GM19467 (cell line): ENCODE data around the gene TMEM181.
"Not testable (repeated sequence)": the region's sequence is repeated elsewhere in the genome, so short reads cannot be mapped to it uniquely, and the experiment has no call there.

Source experiments
- ATAC-seq: cut with Tn5 transposase; IDR thresholded peaks from one replicate; pipeline ENCODE4 v1.9.1; 2021; ENCODE audit warnings: mild to moderate bottlenecking, moderate library complexity; ENCODE audit not compliant: unreplicated experiment

Gene TMEM181

DNA sequence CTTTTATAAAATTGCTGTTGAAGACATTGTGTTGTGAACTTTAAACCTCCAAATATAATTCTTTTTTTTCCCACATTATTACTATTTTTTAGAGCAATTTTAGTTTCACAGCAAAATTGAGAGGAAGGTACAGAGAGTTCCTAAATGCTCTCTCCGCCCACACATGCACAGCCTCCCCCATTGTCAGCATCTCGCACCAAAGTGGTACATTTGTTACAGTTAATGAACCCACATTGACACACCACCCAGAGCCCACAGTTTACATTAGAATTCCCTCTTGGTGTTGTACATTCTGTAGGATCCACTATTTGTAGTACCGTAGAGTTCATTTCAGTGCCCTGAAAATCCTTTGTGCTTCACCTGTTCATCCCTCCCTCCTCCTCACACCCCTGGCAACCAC, 33.8 kb downstream of the TMEM181 start:
- no peak for ATAC-seq

DNA sequence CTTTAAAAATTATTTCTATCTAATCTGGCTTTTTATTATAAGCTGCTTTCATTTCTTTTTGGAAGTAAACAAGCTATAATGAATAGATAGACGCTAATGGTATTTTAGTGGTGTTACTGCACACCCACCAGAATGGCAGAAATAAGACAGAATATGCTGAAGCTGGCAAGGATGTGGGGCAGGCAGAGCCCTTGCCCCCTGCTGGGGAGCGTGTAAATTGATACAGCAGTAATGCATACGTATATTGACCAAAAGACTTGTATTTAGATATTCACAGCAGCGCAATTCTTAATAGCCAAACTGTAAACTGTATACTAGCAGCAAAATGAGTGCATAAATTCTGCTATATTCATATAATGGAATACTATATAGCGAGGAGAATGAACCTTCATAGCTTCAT, 35.3 kb downstream of the TMEM181 start:
- no peak for ATAC-seq

GRCh38 chr6:158596861-158597260, 37.0 kb downstream of the TMEM181 start:
- ATAC-seq, result no peak

DNA sequence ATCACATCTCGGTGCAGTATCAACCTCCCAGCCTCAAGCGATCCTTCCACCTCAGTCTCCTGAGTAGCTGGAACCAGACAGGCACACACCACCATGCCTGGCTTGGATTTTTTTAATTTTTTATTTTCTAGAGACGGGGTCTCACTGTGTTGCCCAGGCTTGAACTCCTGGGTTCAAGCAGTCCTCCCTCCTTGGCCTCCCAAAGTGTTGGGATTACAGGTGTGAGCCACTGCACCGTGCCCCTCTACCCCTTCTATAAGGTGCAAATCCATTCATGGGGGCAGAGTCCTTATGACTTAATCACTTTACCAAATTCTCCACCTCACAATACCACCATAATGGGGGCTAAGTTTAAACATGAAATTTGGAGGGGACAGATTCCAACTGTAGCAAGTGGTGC, 37.7 kb downstream of the TMEM181 start:
- ATAC-seq, result no peak

DNA sequence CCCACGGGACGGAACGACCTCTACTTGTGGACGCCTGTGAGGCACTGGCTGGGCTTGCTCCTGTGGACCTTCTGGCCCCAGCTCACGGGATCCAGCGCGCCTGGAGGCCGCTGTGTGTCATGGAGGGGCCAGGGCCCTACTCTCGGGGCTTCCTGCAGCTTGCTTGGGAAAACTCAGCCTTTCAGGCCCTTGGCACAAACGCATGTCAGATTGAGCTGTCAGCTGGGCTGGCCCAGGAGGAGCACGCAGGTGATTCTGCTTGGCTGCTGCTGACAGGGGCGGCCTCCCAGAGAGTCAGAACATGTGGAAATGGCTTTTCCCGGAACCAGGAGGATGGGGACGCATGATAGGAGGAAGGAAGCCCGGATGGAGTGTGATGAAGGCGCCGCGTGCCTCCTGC, 39.7 kb downstream of the TMEM181 start:
- ATAC-seq, result no peak

- ATAC-seq, result no peak
These were observed 43.6 kb downstream of the TMEM181 start for GRCh38 chr6:158603261-158604047.

- ATAC-seq, result no peak
These were observed 44.1 kb downstream of the TMEM181 start for GRCh38 chr6:158604048-158604406.

- no peak for ATAC-seq
These were observed 45.5 kb downstream of the TMEM181 start for GRCh38 chr6:158605266-158605878.

DNA sequence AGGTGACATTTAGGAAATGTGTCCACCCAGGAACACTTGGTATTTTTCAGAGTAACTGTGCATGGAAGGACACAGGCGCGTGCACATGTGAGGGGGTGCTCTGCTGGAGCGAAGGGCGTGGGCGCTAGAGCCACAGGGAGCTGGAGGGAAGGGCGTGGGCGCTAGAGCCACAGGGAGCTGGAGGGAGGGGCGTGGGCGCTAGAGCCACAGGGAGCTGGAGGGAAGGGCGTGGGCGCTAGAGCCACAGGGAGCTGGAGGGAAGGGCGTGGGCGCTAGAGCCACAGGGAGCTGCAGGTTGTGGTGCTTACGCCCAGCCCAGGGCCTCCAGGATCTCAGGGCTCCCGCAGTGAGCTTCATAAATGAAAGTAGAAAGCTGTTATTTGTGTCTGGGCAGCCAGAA, 46.1 kb downstream of the TMEM181 start:
- ATAC-seq, result not testable (repeated sequence)

DNA sequence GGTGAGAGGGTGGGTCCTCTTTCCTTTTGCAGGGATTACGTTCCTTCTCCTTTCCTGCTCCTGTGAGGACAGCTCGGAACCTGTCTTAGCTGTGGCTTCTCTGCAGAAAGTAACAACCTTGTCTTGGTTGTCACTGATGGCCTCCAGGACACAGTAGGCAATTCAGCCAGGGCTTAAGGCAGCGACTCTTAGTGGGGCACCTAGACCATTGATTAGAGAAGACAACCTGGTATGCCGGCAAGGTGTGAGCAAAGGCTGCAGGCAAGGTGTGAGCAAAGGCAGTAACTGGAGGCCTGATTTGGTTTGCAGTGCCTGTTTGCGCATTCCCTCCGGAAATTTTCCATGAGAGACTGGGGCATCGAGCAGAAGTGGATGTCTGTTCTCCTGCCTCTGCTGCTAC, 47.0 kb downstream of the TMEM181 start:
- ATAC-seq, result no peak

DNA sequence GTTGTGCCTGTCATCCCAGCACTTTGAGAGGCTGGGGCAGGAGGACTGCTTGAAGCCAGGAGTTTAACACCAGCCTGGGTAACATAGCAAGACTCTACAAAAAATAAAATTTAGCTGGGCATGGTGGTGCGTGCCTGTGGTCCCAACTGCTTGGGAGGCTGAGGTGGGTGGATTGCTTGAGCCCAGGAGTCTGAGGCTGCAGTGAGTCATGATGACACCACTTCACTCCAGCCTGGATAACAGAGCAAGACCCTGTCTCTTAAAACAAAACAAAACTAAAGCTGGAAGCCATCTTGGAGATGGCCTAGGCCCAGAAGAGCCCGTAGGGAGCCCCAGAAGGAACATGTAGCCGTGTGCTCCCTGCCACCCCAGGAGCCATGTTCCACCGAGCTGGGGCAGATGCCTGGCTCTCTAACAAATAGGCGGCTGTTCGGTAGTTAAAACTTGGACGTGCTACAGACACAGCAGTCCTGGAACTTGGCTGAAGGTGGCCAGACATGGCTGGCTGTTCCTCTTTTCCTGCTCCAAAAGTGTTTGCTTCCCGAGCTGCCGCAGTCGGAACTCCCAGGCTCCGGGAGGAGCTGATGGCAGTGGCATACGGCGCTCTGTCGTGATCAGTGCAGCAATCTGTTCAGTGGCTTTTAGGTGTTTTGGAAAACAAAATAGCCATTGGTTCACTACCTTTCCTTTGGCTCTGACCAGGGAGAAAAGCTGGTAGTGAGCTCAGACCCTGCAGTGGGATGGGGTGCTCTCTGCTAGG, 47.7 kb downstream of the TMEM181 start:
- ATAC-seq, result no peak

- ATAC-seq, result no peak
These were observed 48.3 kb downstream of the TMEM181 start for GRCh38 chr6:158608221-158608620.

- no peak for ATAC-seq
These were observed 49.7 kb downstream of the TMEM181 start for GRCh38 chr6:158609455-158610155.

GRCh38 chr6:158610319-158610968, 50.6 kb downstream of the TMEM181 start:
- ATAC-seq, result no peak

DNA sequence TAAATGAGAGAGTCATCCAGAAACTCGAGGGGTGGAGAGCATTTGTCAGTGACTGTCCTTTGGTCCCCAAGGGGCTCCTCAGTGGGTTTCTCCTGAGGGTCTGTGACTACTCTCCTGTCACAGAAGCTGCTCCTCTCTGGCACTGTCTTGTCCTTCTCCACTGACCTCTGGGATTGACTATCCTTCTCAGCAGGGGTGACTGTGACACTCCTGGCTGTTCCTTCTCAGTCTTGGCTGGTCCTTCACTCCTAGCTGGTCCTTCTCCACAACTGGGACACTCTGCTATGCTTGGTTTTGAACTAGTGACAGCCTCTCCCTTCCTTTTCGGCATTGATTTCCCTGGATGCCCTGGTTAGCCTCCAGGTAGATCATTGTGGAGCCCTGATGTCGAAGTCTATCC, 51.1 kb downstream of the TMEM181 start:
- ATAC-seq, result no peak

GRCh38 chr6:158611541-158612370, 51.9 kb downstream of the TMEM181 start:
- no peak for ATAC-seq

DNA sequence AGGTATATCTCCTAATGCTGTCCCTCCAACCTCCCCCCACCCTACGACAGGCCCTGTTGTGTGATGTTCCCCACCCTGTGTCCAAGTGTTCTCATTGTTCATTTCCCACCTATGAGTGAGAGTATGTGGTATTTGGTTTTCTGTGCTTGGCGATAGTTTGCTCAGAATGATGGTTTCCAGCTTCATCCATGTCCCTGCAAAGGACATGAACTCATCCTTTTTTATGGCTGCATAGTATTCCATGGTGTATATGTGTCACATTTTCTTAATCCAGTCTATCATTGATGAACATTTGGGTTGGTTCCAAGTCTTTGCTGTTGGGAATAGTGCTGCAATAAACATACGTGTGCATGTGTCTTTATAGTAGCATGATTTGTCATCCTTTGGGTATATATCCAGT, 54.7 kb downstream of the TMEM181 start:
- not testable (repeated sequence) for ATAC-seq

- ATAC-seq, result not testable (repeated sequence)
These were observed 58.4 kb downstream of the TMEM181 start for GRCh38 chr6:158618289-158618688.

DNA sequence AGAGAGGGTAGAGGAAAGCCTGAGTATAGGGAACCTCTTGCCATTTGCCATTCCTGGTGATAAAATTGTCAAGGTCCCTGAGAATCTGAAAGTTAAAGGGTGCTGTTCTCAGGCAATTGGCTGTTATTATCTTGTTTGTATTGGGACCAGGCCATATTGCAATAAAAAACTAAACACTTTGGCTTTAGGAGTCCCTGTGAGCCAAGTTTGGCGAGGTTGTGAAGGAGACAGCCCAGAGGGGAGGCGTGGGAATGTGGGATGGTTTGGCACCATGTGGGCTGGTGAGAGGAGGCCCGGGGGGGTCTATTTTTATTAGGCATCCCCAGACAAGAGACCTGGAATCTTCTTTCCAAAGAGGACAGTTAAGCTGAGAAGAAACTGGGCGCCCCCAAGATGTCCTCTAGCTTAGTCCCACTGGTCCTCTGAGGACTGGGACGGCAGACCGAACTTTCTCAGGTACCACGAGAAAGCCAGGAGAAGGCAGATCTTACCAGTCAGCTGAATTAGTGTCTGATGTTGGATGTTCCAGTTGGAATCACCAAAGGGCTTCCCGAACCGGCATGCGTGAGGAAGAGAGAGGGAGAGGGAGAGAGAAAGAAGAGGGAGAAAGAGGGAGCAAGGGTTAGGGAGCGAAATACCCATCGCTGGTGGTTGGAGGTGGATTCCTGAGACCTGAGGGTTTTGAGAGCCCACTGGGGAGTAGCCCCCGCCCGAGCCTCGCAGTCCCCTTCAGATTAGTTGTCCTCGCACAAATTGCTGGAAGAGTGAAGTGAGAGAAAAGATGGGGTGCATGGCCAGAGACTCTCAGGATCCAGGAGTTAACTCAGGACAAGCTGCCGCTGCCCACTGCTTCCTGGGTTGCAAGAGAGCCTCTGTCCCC, 60.3 kb downstream of the TMEM181 start:
- ATAC-seq, result no peak
